Activated CD8-positive, alpha-beta memory T cell treated with anti-CD3 and anti-CD28 coated beads, Interleukin-2, amount 10 ng/mL, durations not matched to agents 7 days and 5 days (primary cell): Measurements from ENCODE around the gene ADAR. TPM values are rescaled to one million over a fixed set of nuclear protein-coding genes. Genes with fewer than 3 reads are reported as not detected.

Experiments used
- ATAC-seq: fragments of 150-1000 bp; cut with Tn5 transposase; one replicate; pipeline ENCODE4 v1.10.0; 2021; ENCODE audit warnings: moderate library complexity
- CTCF ChIA-PET: fragments of 350-600 bp; sonication (Branson Sonifier 250); formaldehyde crosslinking; loops from one replicate; lab custom pipeline; 2021; ENCODE audit warnings: antibody characterized with exemption; lab: Charles Lee
- DNase-seq: peaks from one replicate; pipeline ENCODE4 v3.0.0-alpha.2; 2020
- H3K27ac Mint-ChIP-seq: one replicate; pipeline ENCODE4 v1.8.0; 2021; ENCODE audit warnings: mild to moderate bottlenecking, mixed read lengths
- H3K27me3 Mint-ChIP-seq: one replicate; pipeline ENCODE4 v1.8.0; 2021; ENCODE audit warnings: mixed read lengths
- H3K36me3 Mint-ChIP-seq: one replicate; pipeline ENCODE4 v1.8.0; 2021; ENCODE audit warnings: mild to moderate bottlenecking, mixed read lengths
- H3K4me1 Mint-ChIP-seq: one replicate; pipeline ENCODE4 v1.8.0; 2021; ENCODE audit warnings: mixed read lengths
- H3K4me3 Mint-ChIP-seq: one replicate; pipeline ENCODE4 v1.8.0; 2021; ENCODE audit warnings: mild to moderate bottlenecking, moderate library complexity, mixed read lengths
- H3K9me3 Mint-ChIP-seq: one replicate; pipeline ENCODE4 v1.8.0; 2022; ENCODE audit warnings: low read depth, mixed read lengths
- total RNA-seq, 2 experiments: library from RNA; stranded (reverse); gene quantifications; one replicate each; pipeline ENCODE4 v1.2.3, GENCODE V29; 2021

The ADAR gene
- total RNA-seq, 2 experiments from 2014 or later: 369 to 434 TPM

DNA sequence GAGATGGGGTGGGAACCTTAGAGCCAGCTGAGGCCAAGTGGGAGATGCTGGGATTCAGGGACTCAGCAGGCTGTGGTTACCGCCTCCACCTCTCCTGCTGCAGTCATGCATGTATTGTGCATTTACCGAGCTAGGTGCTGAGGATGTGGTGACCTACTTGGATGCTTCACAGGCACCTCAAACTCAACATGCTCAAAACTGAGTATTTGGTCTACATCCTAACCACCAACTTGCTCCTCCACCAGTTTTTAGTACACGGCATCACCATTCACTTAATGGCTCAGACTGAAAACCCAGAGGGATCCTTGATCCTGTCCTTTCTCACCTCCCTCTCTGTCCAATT is 34.8 kb downstream of the ADAR start:
- Mint-ChIP-seq H3K36me3 (peaks cover 2% of the 10 kb centered on the region), H3K9me3 (no peaks in the 10 kb centered on the region), H3K4me1 (peaks cover 3% of the 10 kb centered on the region), H3K27ac (no peak overlapping the region), H3K27me3 (peaks cover 10% of the 10 kb centered on the region), H3K4me3 (no peak overlapping the region)
- no peak for ATAC-seq
- CTCF ChIA-PET: interaction anchor here (1.4 to 2.4 kb wide), 2 partner anchors 13 to 319 kb away, joined by 3 to 8 read pairs; no protein-coding TSS in a partner anchor
- DNase-seq: no peak

DNA sequence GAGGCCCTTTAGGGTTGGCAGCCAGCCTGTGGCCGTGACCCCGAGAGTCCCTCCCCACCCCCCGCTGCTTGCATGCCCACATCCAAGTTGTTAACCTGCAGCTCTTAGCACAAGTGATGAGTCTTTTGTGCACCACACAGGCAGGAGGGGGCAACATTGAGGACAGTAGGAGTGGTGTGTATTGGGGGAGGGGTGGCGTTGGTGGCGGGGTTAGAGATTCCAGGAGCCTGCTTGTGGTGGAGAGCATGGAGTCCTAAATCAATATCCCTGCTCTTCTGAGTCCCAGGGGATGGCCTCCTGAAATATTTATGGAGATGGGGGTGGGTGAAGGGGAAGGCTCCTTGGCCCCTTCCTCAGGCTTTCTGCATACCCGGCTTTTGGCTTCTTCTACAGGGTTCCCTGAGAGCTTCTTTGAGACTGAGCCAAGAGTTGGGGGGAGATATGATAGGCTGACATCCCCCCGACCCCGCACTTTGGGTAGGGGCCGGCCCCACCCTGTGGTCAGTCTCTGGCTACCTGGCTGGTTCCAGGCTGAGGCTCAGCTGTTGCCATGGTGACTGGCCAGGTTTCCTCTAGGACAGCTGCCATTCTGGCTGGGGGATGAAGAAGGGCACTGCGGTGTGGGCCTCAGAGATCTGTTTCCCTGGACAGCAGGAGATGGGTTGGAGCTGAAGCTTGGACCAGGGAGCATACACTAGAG is 35.4 kb downstream of the ADAR start:
- H3K27ac Mint-ChIP-seq: no peak overlapping the region
- CTCF ChIA-PET: interaction anchor here (1.4 to 2.4 kb wide), 2 partner anchors 13 to 320 kb away, joined by 3 to 8 read pairs; no protein-coding TSS in a partner anchor
- no peaks in the 10 kb centered on the region for H3K9me3 Mint-ChIP-seq
- H3K36me3 Mint-ChIP-seq: no peaks in the 10 kb centered on the region
- no peak overlapping the region for H3K4me3 Mint-ChIP-seq
- H3K4me1 Mint-ChIP-seq: peaks cover 6% of the 10 kb centered on the region
- peaks cover 14% of the 10 kb centered on the region for H3K27me3 Mint-ChIP-seq
- DNase-seq (no peak), ATAC-seq (no peak)

DNA sequence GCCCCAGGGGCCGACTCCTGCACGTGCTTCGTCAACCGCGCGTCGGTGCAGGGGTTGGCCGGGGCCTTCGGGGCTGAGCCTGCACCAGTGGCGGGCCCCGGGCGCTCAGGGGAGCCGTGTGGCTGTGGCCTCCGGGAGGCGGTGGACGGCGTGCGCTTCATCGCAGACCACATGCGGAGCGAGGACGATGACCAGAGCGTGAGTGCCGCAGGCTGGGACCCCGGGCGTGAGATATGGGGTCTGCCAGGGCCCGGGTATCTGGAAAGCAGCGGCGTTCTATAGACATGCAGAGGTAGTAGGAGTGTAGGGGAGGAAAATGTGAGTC is 36.1 kb downstream of the ADAR start:
- Mint-ChIP-seq H3K27ac (no peak overlapping the region), H3K4me3 (no peak overlapping the region), H3K36me3 (no peaks in the 10 kb centered on the region), H3K4me1 (peaks cover 8% of the 10 kb centered on the region), H3K9me3 (no peaks in the 10 kb centered on the region), H3K27me3 (peaks cover 20% of the 10 kb centered on the region)
- CTCF ChIA-PET: no interaction called here
- no peak for ATAC-seq
- DNase-seq: no peak

DNA sequence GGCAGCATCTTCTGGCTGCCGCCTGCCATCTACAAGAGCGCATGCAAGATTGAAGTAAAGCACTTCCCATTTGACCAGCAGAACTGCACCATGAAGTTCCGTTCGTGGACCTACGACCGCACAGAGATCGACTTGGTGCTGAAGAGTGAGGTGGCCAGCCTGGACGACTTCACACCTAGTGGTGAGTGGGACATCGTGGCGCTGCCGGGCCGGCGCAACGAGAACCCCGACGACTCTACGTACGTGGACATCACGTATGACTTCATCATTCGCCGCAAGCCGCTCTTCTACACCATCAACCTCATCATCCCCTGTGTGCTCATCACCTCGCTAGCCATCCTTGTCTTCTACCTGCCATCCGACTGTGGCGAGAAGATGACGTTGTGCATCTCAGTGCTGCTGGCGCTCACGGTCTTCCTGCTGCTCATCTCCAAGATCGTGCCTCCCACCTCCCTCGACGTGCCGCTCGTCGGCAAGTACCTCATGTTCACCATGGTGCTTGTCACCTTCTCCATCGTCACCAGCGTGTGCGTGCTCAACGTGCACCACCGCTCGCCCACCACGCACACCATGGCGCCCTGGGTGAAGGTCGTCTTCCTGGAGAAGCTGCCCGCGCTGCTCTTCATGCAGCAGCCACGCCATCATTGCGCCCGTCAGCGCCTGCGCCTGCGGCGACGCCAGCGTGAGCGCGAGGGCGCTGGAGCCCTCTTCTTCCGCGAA is 36.6 kb downstream of the ADAR start:
- H3K27me3 Mint-ChIP-seq: peaks cover 25% of the 10 kb centered on the region
- no peak overlapping the region for H3K27ac Mint-ChIP-seq
- ATAC-seq (no peak), DNase-seq (no peak)
- H3K36me3 Mint-ChIP-seq: no peaks in the 10 kb centered on the region
- H3K9me3 Mint-ChIP-seq: no peaks in the 10 kb centered on the region
- CTCF ChIA-PET: no interaction called here
- no peak overlapping the region for H3K4me3 Mint-ChIP-seq
- peaks cover 8% of the 10 kb centered on the region for H3K4me1 Mint-ChIP-seq

DNA sequence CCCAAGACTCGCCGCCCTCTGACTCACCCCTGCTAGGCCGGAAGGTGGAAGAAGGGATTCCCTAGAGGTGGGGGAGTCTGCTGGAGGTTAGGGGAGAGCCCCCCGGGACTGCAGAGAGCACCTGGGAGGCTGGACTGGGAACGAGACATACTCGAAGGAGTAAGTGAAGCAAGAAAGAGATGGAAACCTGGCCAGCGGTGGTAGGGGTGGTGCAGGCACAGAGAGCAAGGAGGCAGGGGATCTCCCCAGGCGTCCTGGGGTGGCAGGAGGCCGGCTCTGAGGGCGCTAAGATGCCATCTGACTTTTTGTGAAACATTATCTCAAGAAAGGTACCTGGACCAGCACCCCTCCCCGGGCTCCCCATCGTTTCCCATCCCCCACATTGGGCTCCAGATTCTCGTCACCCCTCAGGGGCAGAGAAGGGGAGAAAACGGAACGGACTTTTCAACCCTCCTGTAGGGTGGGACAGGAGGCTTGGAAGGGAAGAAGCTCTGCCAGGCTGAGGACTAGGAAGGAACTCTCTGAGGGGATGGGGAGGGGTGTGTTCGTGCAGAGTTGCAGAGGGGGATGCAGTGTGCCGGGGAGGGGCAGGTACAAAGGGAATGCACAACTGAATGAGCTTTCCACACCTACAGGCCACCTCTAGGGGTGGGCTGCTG is 39.7 kb downstream of the ADAR start:
- ATAC-seq: peak; percentile 7
- no peak overlapping the region for H3K4me3 Mint-ChIP-seq
- CTCF ChIA-PET: interaction anchor here (0.7 to 3.0 kb wide), 3 partner anchors 9 to 88 kb away, joined by 3 to 13 read pairs (median 3); no protein-coding TSS in a partner anchor

DNA sequence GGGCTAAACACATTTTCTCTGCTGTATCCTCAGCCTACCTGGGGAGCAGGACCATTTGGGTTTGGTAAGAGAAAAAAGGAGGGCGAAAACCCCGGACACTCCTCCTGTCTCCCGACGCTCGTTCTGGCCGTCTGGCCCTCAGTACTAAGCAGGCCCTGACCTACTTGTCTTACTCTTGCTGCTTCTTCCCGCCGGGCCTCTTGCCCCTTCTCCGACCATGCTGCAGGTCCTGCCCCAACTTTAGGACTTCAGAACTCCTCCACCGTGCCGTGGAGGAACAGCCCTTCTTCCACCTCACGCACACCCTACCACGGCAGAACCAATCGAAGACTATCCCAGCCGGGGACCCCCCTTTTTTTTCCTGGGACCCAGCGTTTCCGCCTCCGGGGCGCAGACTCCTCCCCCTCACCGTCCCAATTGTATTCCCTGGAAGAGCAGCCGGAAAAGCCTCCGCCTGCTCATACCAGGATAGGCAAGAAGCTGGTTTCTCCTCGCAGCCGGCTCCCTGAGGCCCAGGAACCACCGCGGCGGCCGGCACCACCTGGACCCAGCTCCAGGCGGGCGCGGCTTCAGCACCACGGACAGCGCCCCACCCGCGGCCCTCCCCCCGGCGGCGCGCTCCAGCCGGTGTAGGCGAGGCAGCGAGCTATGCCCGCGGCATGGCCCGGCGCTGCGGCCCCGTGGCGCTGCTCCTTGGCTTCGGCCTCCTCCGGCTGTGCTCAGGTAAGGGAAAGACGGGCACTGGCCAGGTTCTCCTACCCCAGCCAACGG is 40.4 kb downstream of the ADAR start, which contains the start of gene CHRNB2:
Gene CHRNB2, plus strand, starts transcription at position 393 of the 771 bp plus-strand sequence. Its CDS starts 267 bp downstream, at position 660.
- Mint-ChIP-seq H3K27ac (no peak within 1 kb of the TSS), H3K4me1 (peaks cover 5% of the 10 kb centered on the region), H3K27me3 (peaks cover 39% of the 10 kb centered on the region), H3K4me3 (peak within 1 kb of the TSS; percentile 17), H3K36me3 (no peaks in the 10 kb centered on the region), H3K9me3 (no peaks in the 10 kb centered on the region)
- peak; percentile 99 for ATAC-seq
- CTCF ChIA-PET: interaction anchor here (0.6 to 3.0 kb wide), 2 partner anchors 8 to 87 kb away, joined by 5 to 13 read pairs; no protein-coding TSS in a partner anchor
- peak; percentile 73 for DNase-seq

More for the DNA sequence above, 39.7 kb downstream of the ADAR start:
- H3K4me1 Mint-ChIP-seq: peaks cover 7% of the 10 kb centered on the region
- no peaks in the 10 kb centered on the region for H3K9me3 Mint-ChIP-seq
- H3K27ac Mint-ChIP-seq: no peak overlapping the region
- no peak for DNase-seq
- H3K36me3 Mint-ChIP-seq: no peaks in the 10 kb centered on the region
- peaks cover 39% of the 10 kb centered on the region for H3K27me3 Mint-ChIP-seq

DNA sequence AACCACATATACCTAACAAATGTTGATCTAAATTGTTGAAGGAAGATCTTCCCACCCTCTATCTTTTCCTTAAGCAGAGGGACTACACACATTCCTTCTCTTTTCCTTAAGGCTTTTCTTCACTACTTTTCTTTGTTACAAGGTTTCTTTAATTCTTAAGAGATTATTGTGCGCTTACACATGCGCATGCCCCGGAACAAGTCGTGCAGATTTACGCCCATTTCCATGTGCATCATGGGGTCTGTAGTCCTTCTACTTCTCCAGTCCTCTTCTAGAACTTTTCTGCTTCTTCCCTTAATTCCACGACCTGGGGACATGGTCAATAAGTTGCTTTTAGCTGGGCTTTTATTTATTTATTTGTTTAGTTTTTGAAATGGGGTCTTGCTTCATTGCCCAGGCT is 42.1 kb downstream of the ADAR start:
- Mint-ChIP-seq H3K36me3 (no peaks in the 10 kb centered on the region), H3K9me3 (no peaks in the 10 kb centered on the region), H3K27ac (no peak overlapping the region), H3K4me3 (no peak overlapping the region), H3K4me1 (peaks cover 5% of the 10 kb centered on the region), H3K27me3 (peaks cover 39% of the 10 kb centered on the region)
- DNase-seq (no peak), ATAC-seq (no peak)
- CTCF ChIA-PET: interaction anchor here (1.2 kb wide), 1 partner anchor 226 kb away, joined by 3 read pairs; no protein-coding TSS in a partner anchor

DNA sequence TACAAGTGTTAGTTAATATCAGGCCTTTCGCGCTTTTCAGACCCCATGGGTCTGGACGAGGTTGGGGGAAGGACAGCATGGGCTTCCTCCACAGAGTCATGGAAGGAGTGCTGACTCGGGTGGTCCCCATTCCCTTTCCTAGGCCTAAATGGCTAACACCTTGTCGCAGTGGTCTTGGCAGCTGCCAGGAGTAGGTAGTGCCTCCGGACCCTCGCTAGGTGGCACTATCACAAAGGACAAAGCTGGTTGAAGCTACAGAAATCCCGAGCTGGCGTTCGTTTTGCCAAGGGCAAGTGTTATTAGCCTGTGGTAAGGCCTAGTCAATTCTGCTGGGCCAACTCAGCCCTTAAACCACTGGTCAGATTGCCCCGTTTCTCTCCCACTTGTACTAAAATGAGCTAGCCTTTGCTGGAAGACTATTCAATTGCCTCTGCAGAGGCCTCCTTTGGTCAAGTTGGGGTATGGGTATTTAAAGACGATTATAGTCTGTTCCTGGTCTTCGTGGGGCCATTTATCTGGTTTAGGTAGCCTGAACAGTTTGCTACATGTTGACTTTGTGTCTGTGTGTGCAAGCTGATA is 48.4 kb downstream of the ADAR start:
- no peaks in the 10 kb centered on the region for H3K9me3 Mint-ChIP-seq
- peaks cover 27% of the 10 kb centered on the region for H3K4me1 Mint-ChIP-seq
- H3K27me3 Mint-ChIP-seq: no peaks in the 10 kb centered on the region
- CTCF ChIA-PET: interaction anchor here (0.6 to 2.3 kb wide), 63 partner anchors 8 to 634 kb away, joined by 3 to 21 read pairs (median 4); partner anchors contain the start of genes ADAR, CHRNB2, EFNA3 and FLAD1
- peak overlapping the region; percentile 88 for H3K27ac Mint-ChIP-seq
- peak; percentile 43 for ATAC-seq
- peak overlapping the region; percentile 83 for H3K4me3 Mint-ChIP-seq
- peak; percentile 90 for DNase-seq
- H3K36me3 Mint-ChIP-seq: peaks cover 17% of the 10 kb centered on the region

DNA sequence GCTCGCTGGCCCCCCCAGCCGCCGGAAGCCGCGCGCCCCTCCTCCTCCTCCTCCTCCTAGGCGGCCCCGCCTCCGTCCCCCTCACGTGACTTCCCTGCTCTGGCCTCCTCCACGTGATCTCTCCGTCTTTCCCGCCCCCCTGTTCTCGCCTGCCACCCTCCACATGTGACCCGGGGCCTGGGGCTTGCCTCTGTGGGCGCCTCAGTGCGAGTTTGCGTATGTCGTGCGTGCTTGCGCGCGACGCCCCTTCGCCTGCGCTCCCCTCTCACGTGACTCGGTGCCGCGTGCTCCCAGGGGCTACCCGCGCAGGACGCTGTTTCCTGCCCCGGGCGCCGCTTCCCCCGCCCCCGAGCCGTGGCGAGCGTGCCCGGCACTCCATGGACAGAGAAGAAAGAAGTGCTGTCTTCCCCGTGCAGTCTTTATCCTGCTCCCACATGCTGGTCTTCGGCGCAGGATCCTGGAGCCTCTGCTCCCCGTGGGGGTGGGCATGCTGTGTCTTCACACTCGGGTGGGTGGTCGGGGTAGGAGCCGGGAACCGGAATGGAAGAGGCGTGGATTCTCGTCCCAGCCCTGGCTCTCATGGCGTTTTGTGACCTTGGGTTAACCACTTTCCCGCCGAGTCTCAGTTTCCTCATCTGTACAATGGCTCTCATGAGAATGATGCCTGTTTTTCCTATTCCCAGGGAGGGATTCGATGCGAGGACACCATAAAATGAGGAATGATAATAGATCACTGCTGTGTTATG is 49.1 kb downstream of the ADAR start:
- peak overlapping the region; percentile 83 for H3K4me3 Mint-ChIP-seq
- ATAC-seq: peak; percentile 91
- H3K36me3 Mint-ChIP-seq: peaks cover 22% of the 10 kb centered on the region
- H3K9me3 Mint-ChIP-seq: no peaks in the 10 kb centered on the region
- CTCF ChIA-PET: interaction anchor here (0.6 to 4.2 kb wide), 50 partner anchors 9 to 614 kb away, joined by 3 to 21 read pairs (median 4); partner anchors contain the start of genes ADAR, CHRNB2, EFNA3 and FLAD1
- no peaks in the 10 kb centered on the region for H3K27me3 Mint-ChIP-seq
- H3K4me1 Mint-ChIP-seq: peaks cover 27% of the 10 kb centered on the region
- DNase-seq: peak; percentile 100
- peak overlapping the region; percentile 88 for H3K27ac Mint-ChIP-seq

DNA sequence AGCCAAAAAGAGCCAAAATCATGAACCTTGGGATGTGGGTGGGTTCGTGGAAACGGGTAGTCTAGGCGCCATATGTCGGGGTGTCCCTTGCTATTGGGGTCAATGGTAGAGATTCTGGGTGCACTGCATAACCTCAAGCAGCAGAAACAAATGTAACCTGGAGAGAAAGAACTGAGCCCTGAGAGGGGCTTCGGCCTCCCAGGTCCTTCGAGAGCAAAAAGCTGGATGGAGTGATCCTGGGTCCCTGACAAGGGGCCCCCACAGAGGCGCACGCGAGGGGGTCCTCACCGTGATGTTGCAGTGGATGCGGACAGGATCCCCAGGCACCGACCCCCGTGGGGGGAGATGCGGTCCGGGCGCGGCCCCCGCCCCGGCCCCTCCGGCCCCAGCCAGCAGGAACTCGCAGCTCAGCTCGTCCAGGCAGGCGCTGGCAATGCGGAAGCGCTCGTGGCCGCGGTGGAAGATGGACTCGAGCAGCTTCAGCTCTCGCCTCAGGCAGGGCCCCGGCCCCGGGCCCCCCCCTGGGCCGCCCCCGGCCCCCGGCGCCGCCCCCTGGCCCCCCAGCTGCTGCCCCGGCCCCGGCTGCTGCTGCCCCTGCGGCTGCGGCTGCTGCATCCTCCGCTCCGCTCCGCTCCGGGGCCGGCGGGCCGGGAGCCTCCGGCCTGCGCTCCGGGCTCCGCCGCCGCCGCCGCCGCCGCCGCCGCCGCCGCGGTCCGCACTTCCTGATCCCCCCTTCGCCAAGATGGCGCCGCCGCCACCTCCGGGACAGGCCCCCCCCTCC is 49.9 kb downstream of the ADAR start, which contains the start of gene UBE2Q1:
Gene UBE2Q1, minus strand, starts transcription at position 724 of the 781 bp plus-strand sequence. Its CDS starts 109 bp downstream, at position 615.
- ATAC-seq (peak; percentile 13), DNase-seq (peak; percentile 70)
- no peaks in the 10 kb centered on the region for H3K27me3 Mint-ChIP-seq
- peaks cover 27% of the 10 kb centered on the region for H3K4me1 Mint-ChIP-seq
- H3K27ac Mint-ChIP-seq: peak within 1 kb of the TSS; percentile 88
- H3K4me3 Mint-ChIP-seq: peak within 1 kb of the TSS; percentile 86
- CTCF ChIA-PET: interaction anchor here (0.7 to 4.2 kb wide), 4 partner anchors 12 to 527 kb away, joined by 3 to 19 read pairs (median 4); no protein-coding TSS in a partner anchor
- no peaks in the 10 kb centered on the region for H3K9me3 Mint-ChIP-seq
- peaks cover 29% of the 10 kb centered on the region for H3K36me3 Mint-ChIP-seq
